Measurements from ENCODE around the gene ACSS1.

The ACSS1 gene

DNA sequence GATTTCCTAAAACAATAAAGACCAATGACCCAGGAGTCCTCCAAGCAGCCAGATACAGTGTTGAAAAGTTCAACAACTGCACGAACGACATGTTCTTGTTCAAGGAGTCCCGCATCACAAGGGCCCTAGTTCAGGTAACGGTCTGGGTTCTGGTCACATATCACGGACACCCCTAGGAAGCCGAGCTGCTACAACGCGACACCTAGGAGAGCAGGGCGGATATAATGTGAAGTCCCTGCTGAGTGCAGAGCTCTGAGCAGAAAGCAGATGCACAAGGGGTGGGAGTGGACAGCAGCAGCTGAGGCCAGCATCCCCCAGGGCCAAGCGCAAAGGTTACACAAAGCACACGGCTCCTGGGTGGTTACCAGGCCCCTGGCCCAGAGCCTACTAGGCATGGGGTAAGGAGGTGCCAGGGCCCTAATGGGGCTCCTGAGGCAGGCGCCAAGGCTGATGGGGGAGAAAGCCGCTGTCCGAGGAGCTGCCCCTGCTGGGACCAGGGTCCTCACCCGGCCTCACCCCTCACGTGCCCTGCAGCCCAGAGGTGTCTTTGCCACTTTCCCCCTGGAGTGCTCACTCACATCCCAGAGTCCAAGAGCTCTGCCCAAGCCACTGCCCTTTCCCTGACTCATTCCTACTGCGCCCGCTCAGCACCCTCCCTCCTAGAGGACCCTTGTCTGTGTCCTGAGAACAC lies 100.5 kb downstream of the ACSS1 start:
- Histone ChIP-seq H4K20me1 (ENCODE audit: control insufficient read depth, insufficient read depth, low read depth, low read length) (no peaks in the 10 kb centered on the region), H3K9me3 (ENCODE audit: control insufficient read depth, insufficient read depth, low read length) (no peaks in the 10 kb centered on the region), H3K9me2 (replicated peaks; ENCODE audit: control insufficient read depth, low read length) (no peaks in the 10 kb centered on the region), H3K4me3 (ENCODE audit: low read length) (no peak overlapping the region), H3K4me2 (ENCODE audit: low read length) (no peak overlapping the region), H3K27ac (ENCODE audit: low read depth, low read length) (no peak overlapping the region), H3K79me2 (ENCODE audit: control insufficient read depth, low read length) (no peaks in the 10 kb centered on the region), H3K4me1 (ENCODE audit: control insufficient read depth, low read length) (peaks cover 15% of the 10 kb centered on the region), H3K27me3 (ENCODE audit: control insufficient read depth, low read length) (no peaks in the 10 kb centered on the region), H3K36me3 (ENCODE audit: control insufficient read depth, low read length) (peaks cover 7% of the 10 kb centered on the region; the same call in 1 of the 2 replicates), H3F3A (ENCODE audit: control insufficient read depth, insufficient read depth) (peaks cover 3% of the 10 kb centered on the region)
- no peak for TF ChIP-seq EZH2phosphoT487 (IDR thresholded peaks at IDR 0.05; ENCODE audit: borderline replicate concordance, low read length)
- TF ChIP-seq, protein P1, sequence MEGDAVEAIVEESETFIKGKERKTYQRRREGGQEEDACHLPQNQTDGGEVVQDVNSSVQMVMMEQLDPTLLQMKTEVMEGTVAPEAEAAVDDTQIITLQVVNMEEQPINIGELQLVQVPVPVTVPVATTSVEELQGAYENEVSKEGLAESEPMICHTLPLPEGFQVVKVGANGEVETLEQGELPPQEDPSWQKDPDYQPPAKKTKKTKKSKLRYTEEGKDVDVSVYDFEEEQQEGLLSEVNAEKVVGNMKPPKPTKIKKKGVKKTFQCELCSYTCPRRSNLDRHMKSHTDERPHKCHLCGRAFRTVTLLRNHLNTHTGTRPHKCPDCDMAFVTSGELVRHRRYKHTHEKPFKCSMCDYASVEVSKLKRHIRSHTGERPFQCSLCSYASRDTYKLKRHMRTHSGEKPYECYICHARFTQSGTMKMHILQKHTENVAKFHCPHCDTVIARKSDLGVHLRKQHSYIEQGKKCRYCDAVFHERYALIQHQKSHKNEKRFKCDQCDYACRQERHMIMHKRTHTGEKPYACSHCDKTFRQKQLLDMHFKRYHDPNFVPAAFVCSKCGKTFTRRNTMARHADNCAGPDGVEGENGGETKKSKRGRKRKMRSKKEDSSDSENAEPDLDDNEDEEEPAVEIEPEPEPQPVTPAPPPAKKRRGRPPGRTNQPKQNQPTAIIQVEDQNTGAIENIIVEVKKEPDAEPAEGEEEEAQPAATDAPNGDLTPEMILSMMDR (IDR thresholded peaks at IDR 0.05; ENCODE audit: low read depth, low read length, poor library complexity, severe bottlenecking), result no peak

Data from DOHH2 (cell line).